Retinal pigment epithelial cell (primary cell): Measurements from ENCODE around the gene PCMTD2.

ENCODE experiments used
- DNase-seq: peaks from one replicate; pipeline ENCODE4 v3.0.0-alpha.2; 2010; ENCODE audit warnings: low read depth
- H3K4me3 ChIP-seq: 2 replicates; pipeline ENCODE4 v1.5.1; 2011; ENCODE audit warnings: mild to moderate bottlenecking, low read length, control low read depth, moderate library complexity
- TF ChIP-seq, protein P1 (sequence below): conservative IDR thresholded peaks from 2 replicates; pipeline ENCODE4 v1.5.1; 2011; ENCODE audit warnings: low read depth, low read length, control low read depth, inconsistent platforms

Gene PCMTD2

DNA sequence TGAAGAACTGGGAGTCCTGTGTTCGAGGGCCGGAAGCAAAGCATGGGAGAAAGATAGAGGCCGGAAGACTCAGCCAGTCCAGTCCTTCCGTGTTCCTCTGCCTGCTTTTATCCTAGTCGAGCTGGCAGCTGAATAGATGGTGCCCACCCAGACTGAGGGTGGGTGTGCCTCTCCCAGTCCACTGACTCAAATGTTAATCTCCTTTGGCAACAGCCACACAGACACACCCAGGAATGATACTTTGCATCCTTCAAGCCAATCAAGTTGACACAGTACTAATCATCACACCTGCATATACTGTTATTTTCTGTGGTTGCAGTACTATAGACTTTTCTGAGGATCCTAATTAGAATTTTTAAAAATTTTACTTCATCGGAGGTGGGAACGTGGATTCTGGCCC, 21.3 kb downstream of the PCMTD2 start:
- no peak overlapping the region for H3K4me3 ChIP-seq
- TF ChIP-seq, protein P1, sequence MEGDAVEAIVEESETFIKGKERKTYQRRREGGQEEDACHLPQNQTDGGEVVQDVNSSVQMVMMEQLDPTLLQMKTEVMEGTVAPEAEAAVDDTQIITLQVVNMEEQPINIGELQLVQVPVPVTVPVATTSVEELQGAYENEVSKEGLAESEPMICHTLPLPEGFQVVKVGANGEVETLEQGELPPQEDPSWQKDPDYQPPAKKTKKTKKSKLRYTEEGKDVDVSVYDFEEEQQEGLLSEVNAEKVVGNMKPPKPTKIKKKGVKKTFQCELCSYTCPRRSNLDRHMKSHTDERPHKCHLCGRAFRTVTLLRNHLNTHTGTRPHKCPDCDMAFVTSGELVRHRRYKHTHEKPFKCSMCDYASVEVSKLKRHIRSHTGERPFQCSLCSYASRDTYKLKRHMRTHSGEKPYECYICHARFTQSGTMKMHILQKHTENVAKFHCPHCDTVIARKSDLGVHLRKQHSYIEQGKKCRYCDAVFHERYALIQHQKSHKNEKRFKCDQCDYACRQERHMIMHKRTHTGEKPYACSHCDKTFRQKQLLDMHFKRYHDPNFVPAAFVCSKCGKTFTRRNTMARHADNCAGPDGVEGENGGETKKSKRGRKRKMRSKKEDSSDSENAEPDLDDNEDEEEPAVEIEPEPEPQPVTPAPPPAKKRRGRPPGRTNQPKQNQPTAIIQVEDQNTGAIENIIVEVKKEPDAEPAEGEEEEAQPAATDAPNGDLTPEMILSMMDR, result no peak
- no peak for DNase-seq

DNA sequence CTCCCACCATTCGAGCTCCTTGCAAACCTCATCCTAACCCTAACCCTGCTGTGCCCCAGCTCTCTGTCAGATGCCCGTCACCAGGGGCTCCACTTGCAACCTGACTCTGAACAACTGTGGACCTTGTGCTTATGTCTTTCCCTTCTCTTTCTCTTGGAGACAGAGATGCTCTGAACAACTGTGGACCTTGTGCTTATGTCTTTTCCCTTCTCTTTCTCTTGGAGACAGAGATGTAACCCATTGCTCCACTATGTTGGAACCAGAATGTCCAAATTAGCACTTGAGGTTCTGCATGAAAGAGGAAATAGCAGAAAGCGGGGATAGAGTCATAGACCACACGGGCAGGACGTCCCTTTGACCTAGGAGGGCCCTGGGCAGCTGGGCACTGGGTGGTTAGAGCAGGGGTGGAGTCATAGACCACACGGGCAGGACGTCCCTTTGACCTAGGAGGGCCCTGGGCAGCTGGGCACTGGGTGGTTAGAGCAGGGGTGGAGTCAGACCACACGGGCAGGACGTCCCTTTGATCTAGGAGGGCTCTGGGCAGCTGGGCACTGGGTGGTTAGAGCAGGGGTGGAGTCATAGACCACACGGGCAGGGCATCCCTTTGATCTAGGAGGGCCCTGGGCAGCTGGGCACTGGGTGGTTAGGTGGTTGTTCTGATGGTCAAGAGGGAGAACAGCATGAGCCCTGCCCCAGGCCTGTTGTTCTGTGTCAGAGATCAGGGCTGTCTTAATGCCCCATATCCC, 22.2 kb downstream of the PCMTD2 start:
- H3K4me3 ChIP-seq, result no peak overlapping the region
- DNase-seq, result no peak
- TF ChIP-seq, protein P1, result no peak

DNA sequence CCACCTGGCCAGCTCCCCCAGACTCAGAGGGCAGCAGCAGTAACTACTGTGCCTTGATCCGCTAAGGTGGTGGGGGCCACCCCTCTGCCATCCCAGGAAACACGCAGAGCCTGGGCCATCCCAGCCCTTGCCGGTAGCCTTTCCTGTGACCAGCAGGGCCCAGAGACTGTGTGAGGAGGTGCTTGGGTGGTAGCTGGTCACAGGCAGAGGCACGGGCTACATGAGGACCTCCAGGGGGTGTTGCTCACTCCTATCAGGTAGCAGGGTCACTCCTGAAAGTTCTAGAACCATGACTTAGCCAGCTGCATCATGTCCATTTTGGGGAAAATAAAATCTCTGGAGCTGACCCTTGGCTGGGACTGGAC, 22.8 kb downstream of the PCMTD2 start:
- TF ChIP-seq, protein P1, result no peak
- H3K4me3 ChIP-seq, result no peak overlapping the region
- DNase-seq, result no peak

DNA sequence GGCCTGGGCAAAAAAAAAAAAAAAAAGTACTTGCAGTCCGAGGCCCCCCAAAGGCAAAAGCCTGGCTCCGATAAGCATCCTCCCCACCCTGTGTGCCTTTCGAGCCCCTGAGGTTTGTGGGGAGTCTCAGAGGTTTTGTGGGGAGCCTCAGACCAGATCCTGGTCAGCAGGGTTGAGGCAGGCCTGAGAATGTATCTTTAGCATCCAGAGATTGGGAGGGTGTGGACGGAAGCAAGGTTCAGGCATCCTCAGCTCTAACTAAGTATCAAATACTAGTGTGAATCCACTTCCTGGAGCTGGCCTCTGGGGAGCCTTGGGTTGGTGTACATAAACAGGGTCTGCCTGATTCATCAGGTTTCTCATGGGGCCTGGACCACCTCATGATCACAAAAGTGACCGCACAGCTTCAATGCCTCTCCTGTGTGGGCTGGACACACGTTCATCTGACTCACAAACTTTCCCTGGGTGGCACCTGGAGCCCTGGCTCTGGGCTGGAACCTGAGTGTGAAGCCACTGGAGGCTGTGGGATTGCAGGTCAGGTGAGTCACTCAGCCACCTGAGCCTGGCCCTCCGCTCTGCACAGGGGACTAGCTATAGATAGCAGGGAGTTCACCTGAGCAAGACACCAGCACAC, 24.4 kb downstream of the PCMTD2 start:
- TF ChIP-seq, protein P1, result no peak
- no peak for DNase-seq

DNA sequence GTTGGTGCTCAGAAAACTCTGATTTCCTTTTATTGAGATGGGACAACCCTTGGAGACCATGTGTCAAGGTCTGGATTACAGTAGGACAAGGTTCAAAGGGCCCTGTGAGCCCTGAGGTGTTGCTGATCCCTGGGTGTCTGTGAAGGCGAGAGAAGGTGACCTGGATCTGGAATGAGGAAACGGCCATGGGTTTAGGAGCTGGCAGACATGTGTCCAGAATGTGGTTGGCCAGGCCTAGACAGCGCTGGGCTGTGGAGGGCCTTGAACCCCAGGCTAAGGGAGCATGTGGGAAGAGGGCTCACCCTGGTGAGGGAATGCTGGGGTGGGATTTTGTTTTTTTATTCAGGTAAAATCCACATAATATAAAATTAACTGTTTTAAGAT, 24.9 kb downstream of the PCMTD2 start:
- DNase-seq, result no peak
- TF ChIP-seq, protein P1, result no peak
- no peak overlapping the region for H3K4me3 ChIP-seq

More for the DNA sequence above, 24.4 kb downstream of the PCMTD2 start:
- H3K4me3 ChIP-seq, result no peak overlapping the region

DNA sequence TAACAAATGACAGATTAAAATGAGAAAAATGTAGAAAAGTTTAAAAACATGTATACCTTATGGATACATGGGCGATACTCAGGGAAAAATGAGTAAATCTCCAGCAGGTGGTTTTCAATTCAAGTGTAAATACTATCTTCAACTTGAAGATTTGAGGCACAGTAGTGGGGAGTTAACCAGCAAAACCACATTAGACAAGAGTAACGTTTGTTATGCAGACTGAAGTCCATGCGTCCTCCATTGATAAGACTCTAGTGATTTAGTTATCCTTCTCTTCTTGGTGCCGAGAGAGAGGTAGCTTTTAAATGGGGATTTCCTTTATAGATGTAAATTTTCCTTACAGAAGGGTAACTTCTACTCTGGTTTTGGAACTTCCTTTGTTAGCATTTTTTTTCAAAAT, 28.1 kb downstream of the PCMTD2 start:
- TF ChIP-seq, protein P1, result no peak
- no peak overlapping the region for H3K4me3 ChIP-seq
- DNase-seq, result no peak
